ENCODE results near the gene REG4.
A peak's percentile ranks its signal among the peaks of the same experiment; 100 is the strongest.
"Not testable (repeated sequence)": the region's sequence is repeated elsewhere in the genome, so short reads cannot be mapped to it uniquely, and the experiment has no call there.

REG4 gene

GRCh38 chr1:119811387-119811786 is at the start of gene REG4:
Gene REG4 (minus strand): TSS chr1:119811460. CDS start chr1:119808769, 2,691 bp downstream.
- no peak for DNase-seq (ENCODE audit: low spot score)

DNA sequence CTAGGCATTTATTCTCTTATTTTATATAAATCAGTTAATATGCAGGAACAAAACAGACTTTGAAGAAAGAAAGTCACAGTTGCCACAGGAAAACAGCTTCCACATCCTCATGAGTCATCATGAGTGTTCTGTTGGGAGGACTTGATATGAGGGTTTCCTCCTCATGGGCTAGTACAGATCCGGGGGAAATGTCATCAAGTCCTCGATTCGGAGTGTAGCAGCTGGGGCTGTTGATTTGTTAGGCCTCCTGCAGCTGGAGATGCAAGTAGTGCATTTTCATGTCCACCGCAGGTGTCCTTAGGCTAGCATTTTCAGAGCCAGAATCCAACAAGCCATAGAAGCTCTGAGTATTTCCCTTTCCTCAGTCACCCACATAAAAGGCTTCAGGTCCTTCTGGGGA is 48.4 kb upstream of the REG4 start:
- DNase-seq (ENCODE audit: low spot score) = no peak

- DNase-seq (ENCODE audit: low spot score) = not testable (repeated sequence)
These were observed 47.4 kb upstream of the REG4 start for GRCh38 chr1:119858556-119859214.

DNA sequence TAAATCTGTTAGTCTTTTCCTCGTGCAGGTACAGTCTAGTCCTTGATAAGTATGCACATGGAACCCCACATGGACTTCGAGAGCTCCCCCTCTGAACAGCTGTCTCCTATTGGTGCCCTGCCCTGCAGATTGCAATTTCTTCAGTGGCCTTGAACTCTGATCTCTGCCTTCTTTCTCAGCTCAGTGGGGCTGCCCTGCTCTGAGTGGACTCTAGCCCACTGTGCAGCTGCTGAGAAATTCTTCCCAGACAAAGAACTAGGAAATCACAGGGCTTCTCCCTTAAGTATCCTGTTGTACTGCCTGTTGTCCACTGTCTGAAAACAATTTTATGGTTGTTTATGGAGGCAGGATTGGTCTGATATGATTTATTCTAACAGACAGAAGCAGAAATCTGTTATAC is 46.9 kb upstream of the REG4 start:
- DNase-seq (ENCODE audit: low spot score) = no peak

- DNase-seq (ENCODE audit: low spot score) = no peak
These were observed 41.9 kb upstream of the REG4 start for GRCh38 chr1:119853155-119853554.

GRCh38 chr1:119844206-119844605 is 32.9 kb upstream of the REG4 start:
- DNase-seq (ENCODE audit: low spot score) = not testable (repeated sequence)

GRCh38 chr1:119841306-119841705 is 30.0 kb upstream of the REG4 start:
- no peak for DNase-seq (ENCODE audit: low spot score)

DNA sequence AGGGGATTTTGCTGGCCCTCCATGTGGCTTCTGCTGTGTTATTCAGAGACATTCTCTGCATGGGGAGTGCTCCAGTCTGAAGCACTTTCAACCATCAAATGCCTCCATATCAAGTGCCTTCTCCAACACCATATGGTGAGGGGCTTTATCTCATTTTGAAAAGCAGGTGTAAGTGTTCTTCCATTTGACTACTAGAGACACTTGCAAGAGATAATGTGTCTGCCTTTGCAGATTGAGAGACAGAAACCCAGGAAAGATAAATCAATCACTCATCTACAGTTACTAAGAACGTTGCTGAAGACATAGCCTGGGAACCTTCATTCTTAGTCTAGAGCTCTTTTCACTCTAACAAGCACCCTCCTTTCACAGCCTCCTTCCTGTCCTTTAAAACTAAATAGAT is 29.5 kb upstream of the REG4 start:
- DNase-seq (ENCODE audit: low spot score) = no peak

- DNase-seq (ENCODE audit: low spot score) = no peak
These were observed 27.0 kb upstream of the REG4 start for GRCh38 chr1:119838236-119838635.

DNA sequence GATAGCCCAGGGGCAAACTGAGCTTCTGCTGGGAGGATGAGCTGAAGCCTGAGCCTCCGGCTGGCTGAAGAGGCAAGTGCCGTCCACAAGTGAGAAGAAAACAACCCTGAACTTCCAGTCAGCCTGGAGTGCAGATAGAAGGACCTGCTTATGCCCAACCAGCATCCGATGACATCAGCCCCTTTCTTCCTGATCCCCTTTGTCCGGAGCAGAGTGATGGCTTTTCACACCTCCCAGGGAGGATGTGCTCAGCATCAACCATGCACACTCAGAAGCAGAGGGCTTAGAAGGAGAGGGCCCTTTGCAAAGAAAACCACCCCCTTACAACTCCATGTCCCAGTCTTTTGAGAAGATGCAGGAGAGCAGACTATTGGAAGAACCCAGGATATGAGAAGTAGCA is 23.7 kb upstream of the REG4 start:
- no peak for DNase-seq (ENCODE audit: low spot score)

DNA sequence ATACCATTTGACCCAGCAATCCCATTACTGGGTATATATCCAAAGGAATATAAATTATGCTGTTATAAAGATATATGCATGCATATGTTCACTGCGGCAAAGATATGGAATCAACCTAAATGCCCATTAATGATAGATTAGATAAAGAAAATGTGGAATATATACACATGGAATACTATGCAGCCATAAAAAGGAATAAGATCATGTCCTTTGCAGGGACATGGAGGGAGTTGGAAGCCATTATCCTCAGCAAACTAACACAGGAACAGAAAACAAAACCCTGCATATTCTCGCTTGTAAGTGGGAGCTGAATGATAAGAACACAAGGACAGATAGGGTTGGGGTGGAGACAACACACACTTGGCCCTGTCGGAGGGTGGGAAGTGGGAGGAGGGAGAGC is 19.8 kb upstream of the REG4 start:
- DNase-seq (ENCODE audit: low spot score) = no peak

DNA sequence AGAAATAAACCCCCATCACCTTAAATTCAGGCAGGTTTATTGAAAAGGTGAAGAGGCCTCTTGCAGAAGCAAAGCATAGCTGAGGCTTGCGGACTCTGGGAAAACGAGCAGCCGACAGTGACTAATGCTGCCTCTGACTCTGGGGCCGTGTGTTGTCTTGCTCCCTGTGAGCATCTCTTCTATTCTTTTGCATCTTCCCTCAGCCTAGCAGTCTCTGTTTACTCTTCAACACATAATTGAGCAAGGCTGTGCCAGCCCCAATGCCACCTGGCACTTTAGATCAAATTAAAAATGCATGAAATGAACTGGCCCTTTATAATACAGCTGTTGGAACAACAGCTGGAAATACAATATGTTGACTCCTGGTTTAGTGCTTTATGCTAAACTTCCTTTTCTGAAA is 18.4 kb upstream of the REG4 start:
- DNase-seq (ENCODE audit: low spot score) = no peak

- not testable (repeated sequence) for DNase-seq (ENCODE audit: low spot score)
These were observed 17.7 kb upstream of the REG4 start for GRCh38 chr1:119829006-119829405.

GRCh38 chr1:119828266-119828665 is 17.0 kb upstream of the REG4 start:
- DNase-seq (ENCODE audit: low spot score) = no peak

DNA sequence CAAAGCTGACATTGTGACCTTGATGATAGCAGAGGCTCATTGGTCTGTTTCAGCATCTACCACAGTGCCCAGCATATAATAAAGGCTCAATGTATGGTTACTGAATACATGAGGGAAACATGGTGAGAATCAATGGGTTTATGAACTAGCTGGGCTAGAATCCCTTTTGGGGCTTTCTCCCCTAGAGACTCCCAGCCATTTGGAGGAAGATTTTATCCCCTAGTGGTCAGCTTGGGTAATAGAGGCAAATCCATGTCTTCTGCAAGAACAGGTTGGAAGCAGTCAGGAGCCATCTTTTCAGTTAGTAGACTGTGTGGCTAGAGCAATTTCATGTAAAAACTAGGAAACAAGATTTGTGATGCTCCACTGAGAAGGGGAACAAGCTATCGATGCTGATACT is 15.8 kb upstream of the REG4 start:
- no peak for DNase-seq (ENCODE audit: low spot score)

- DNase-seq (ENCODE audit: low spot score) = no peak
These were observed 11.1 kb upstream of the REG4 start for GRCh38 chr1:119822406-119822805.

DNA sequence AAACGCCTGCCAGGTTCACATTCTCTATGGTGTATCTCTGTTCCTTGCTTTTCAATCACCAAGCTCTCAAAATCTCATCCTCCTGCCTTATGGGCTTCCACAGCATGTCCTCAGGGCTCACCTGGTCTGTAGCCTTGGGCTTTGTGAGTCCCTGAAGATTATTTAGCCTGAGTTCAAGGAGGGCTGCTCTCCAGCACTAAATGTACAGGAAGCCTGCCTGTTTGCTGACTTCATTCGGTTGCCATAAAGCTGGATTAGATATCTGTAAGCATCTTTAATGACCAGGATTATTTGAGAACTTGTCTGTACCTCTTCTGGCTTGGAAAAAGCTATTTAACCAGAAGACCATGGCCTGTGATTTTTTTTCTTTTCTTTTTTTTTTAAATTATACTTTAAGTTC is 6.9 kb upstream of the REG4 start:
- DNase-seq (ENCODE audit: low spot score) = no peak

GRCh38 chr1:119816407-119816806 is 5.1 kb upstream of the REG4 start:
- no peak for DNase-seq (ENCODE audit: low spot score)

DNA sequence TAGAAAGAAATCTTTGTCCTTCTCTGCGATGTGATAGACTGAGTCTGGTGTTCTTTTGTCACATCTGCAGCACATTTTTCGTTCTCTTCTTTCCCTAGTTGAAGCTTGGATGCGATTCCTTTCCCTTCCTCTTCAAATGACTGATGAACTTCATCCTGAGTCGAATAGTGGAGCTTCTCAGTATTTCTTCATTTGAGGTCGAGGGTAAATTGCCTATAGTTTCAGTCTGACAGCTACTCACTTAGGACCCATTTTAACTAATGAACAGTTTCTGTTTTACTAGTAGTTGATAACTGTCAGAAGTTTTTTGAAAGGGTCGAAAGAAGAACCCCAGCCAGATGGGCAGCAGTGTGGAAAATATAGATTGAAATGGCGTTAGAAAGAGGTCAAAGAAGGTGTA is 4.7 kb upstream of the REG4 start:
- DNase-seq (ENCODE audit: low spot score) = no peak

DNA sequence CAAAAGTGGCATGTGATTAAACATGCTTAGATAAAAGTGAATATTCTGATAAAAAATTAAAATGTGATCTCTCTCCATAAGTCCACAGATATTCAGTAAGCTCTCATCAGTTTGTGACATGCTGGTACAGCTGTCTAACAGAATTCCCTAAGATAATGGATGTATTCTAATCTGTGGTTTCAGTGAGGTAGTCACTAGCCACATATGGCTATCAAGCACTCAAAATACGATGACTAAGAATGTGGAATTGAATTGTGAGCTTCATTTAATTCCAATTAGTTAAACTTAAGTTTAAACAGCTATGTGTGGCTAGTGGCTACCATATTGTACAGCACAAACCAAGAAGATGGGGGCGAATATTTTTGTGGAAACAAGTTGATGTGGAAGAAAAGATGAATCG is 4.1 kb upstream of the REG4 start:
- no peak for DNase-seq (ENCODE audit: low spot score)

DNA sequence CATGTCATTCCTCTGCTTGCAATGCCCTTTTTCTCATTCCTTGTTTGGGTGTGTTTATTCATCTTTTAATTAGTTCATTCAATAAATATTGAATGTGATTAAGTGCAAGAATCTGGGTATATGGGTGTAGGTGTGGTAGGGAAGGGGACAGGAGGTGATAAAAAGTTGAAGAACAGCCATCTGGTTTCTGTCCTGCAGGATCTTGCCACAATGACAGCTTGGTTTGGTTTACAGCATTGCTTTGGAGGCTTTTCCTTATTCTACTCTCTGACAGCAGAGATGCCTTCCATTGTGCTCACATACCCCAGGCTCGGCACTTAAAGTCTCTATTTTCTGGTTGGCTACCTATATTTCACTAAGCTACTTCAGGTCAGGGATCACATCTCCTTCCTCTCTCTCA is 3.0 kb upstream of the REG4 start:
- no peak for DNase-seq (ENCODE audit: low spot score)

- DNase-seq (ENCODE audit: low spot score) = no peak
These were observed 811 bp upstream of the REG4 start for GRCh38 chr1:119811985-119812557.

GRCh38 chr1:119808972-119809550 is 2.2 kb downstream of the REG4 start:
- peak; percentile 73 for DNase-seq (ENCODE audit: low spot score)

- DNase-seq (ENCODE audit: low spot score) = no peak
These were observed 2.8 kb downstream of the REG4 start for GRCh38 chr1:119808491-119808890.

Data from D341Med (cell line).